Liver (tissue), 9 donors: ENCODE results near the gene STING1. TPM values are rescaled to one million over a fixed set of nuclear protein-coding genes. Genes with fewer than 3 reads are reported as not detected.

Experiments
- DNase-seq: peaks from one replicate; pipeline ENCODE4 v3.0.0-alpha.2; 2017; ENCODE audit warnings: low spot score
- H3K27ac ChIP-seq, 2 donors: one replicate each; pipeline ENCODE4 v1.7.0; 2013; ENCODE audit warnings: inconsistent platforms in 2 of 2, low read length in 2 of 2, control low read depth in 1 of 2, low read depth in 1 of 2, mild to moderate bottlenecking in 1 of 2
- H3K27me3 ChIP-seq, 4 donors: one replicate each; pipeline versions ENCODE4 v1.6.1 to v1.7.0; 2013; ENCODE audit warnings: low read length in 3 of 4, inconsistent platforms in 1 of 4, mild to moderate bottlenecking in 1 of 4, moderate library complexity in 1 of 4; ENCODE audit not compliant: control insufficient read depth in 4 of 4, insufficient read depth in 4 of 4
- H3K36me3 ChIP-seq, 4 donors: one replicate each; pipeline versions ENCODE4 v1.6.1 to v1.7.0; 2013; ENCODE audit warnings: low read length in 3 of 4, mild to moderate bottlenecking in 3 of 4, low read depth in 1 of 4, moderate library complexity in 1 of 4; ENCODE audit not compliant: control insufficient read depth in 4 of 4, insufficient read depth in 3 of 4
- H3K4me1 ChIP-seq, 4 donors: one replicate each; pipeline versions ENCODE4 v1.6.1 to v1.7.0; 2013; ENCODE audit warnings: low read length in 3 of 4, mild to moderate bottlenecking in 3 of 4, moderate library complexity in 1 of 4; ENCODE audit not compliant: control insufficient read depth in 4 of 4, insufficient read depth in 4 of 4
- H3K4me3 ChIP-seq, 3 donors: one replicate each; pipeline versions ENCODE4 v1.6.1 to v1.7.0; 2013; ENCODE audit warnings: low read length in 3 of 3, control low read depth in 1 of 3, low read depth in 1 of 3, mild to moderate bottlenecking in 1 of 3
- H3K9ac ChIP-seq, 2 donors: one replicate each; pipeline ENCODE4 v1.7.0; 2013; ENCODE audit warnings: low read length in 2 of 2, mild to moderate bottlenecking in 2 of 2, moderate library complexity in 2 of 2, control low read depth in 1 of 2, low read depth in 1 of 2
- H3K9me3 ChIP-seq, 4 donors: one replicate each; pipeline versions ENCODE4 v1.6.1 to v1.7.0; 2013; ENCODE audit warnings: low read length in 3 of 4; ENCODE audit not compliant: control insufficient read depth in 4 of 4
- ATF3 ChIP-seq: IDR thresholded peaks from 2 replicates; pipeline ENCODE4 v1.6.1; 2016; ENCODE audit warnings: antibody characterized with exemption
- CTCF ChIP-seq: fragments of 150-350 bp; IDR thresholded peaks from 2 replicates; pipeline ENCODE4 v1.5.1; 2017; ENCODE audit warnings: improper control_type of control experiment, low read depth, low read length; ENCODE audit not compliant: missing input control
- EGR1 ChIP-seq, 2 donors: IDR thresholded peaks; 2 replicates each; pipeline ENCODE4 v1.6.1; 2016 to 2018; ENCODE audit warnings: antibody characterized with exemption in 2 of 2, low read depth in 2 of 2
- FOXA1 ChIP-seq: IDR thresholded peaks from 2 replicates; pipeline ENCODE4 v1.6.1; 2016; ENCODE audit warnings: antibody characterized with exemption
- FOXA2 ChIP-seq: IDR thresholded peaks from 2 replicates; pipeline ENCODE4 v1.6.1; 2016; ENCODE audit warnings: antibody characterized with exemption
- HNF4A ChIP-seq, 2 donors: conservative IDR thresholded peaks; 2 replicates each; pipeline ENCODE4 v1.6.1; 2016; ENCODE audit warnings: antibody characterized with exemption in 2 of 2, mild to moderate bottlenecking in 2 of 2
- HNF4G ChIP-seq: IDR thresholded peaks from 2 replicates; pipeline ENCODE4 v1.6.1; 2016; ENCODE audit warnings: antibody characterized with exemption
- JUND ChIP-seq, 2 donors: IDR thresholded peaks; 2 replicates each; pipeline ENCODE4 v1.6.1; 2016; ENCODE audit warnings: antibody characterized with exemption in 2 of 2
- MAX ChIP-seq: IDR thresholded peaks from 2 replicates; pipeline ENCODE4 v1.6.1; 2016; ENCODE audit warnings: antibody characterized with exemption
- NR2F2 ChIP-seq: IDR thresholded peaks from 2 replicates; pipeline ENCODE4 v1.6.1; 2016; ENCODE audit warnings: antibody characterized with exemption
- RAD21 ChIP-seq, 2 donors: IDR thresholded peaks; 2 replicates each; pipeline ENCODE4 v1.6.1; 2016; ENCODE audit warnings: antibody characterized with exemption in 2 of 2, mild to moderate bottlenecking in 2 of 2
- REST ChIP-seq: IDR thresholded peaks from 2 replicates; pipeline ENCODE4 v1.6.1; 2016; ENCODE audit warnings: antibody characterized with exemption, mild to moderate bottlenecking
- RXRA ChIP-seq, 2 donors: IDR thresholded peaks; 2 replicates each; pipeline ENCODE4 v1.6.1; 2017 to 2018; ENCODE audit warnings: antibody characterized with exemption in 2 of 2, mild to moderate bottlenecking in 1 of 2
- SP1 ChIP-seq: IDR thresholded peaks from 2 replicates; pipeline ENCODE4 v1.6.1; 2018; ENCODE audit warnings: antibody characterized with exemption, mild to moderate bottlenecking
- TAF1 ChIP-seq: conservative IDR thresholded peaks from 2 replicates; pipeline ENCODE4 v1.6.1; 2016; ENCODE audit warnings: antibody characterized with exemption, mild to moderate bottlenecking
- YY1 ChIP-seq: IDR thresholded peaks from 2 replicates; pipeline ENCODE4 v1.6.1; 2016; ENCODE audit warnings: antibody characterized with exemption, mild to moderate bottlenecking
- ZBTB33 ChIP-seq: IDR thresholded peaks from 2 replicates; pipeline ENCODE4 v1.6.1; 2016; ENCODE audit warnings: antibody characterized with exemption
- WGBS: extraction: QIAGEN DNeasy Blood & Tissue Kit; methylation state at CpG from one replicate; pipeline ENCODE4 v1.1.7; 2013; 5-methylcytosine and 5-hydroxymethylcytosine counted together
- polyA plus RNA-seq, 2 donors: library from polyadenylated mRNA; stranded (reverse) in 1 of 2; unstranded in 1 of 2; fragments of 200-250 nt in 1 of 2; fragments of >200 nt in 1 of 2; fragmentation: Nextera tagmentation in 1 of 2; extraction: Ambion mirVana in 1 of 2; gene quantifications; one replicate each; pipeline versions ENCODE4 v1.2.1 to v1.2.3, GENCODE V29; 2013 to 2015
- total RNA-seq, 2 donors: library from RNA; depleted of rRNA; stranded (reverse); fragments of >200 nt; gene quantifications; one replicate each; pipeline ENCODE4 v1.2.3, GENCODE V29; 2014
- donor health status: healthy.
- donor health status: healthy.
- donor health status: healthy.
- donor health status: healthy.
- donor health status: healthy.

The STING1 gene
- total and polyA plus RNA-seq, 4 donors, result 6.3 to 13.6 (median 10.3) TPM

GRCh38 chr5:139524940-139525585 lies 42.5 kb upstream of the STING1 start (continued):
- TF ChIP-seq HNF4A (conservative IDR thresholded peaks at IDR 0.05), result no peak
- no peak for TF ChIP-seq ZBTB33
- TF ChIP-seq NR2F2, result no peak
- no peak for TF ChIP-seq TAF1
- no peak for TF ChIP-seq YY1
- TF ChIP-seq RAD21 (IDR thresholded peaks at IDR 0.05), result no peak
- TF ChIP-seq JUND (IDR thresholded peaks at IDR 0.05), result no peak
- no peak for TF ChIP-seq RXRA (IDR thresholded peaks at IDR 0.05)
- no peak for TF ChIP-seq FOXA2

- H3K4me3 ChIP-seq, result no peak overlapping the region
- no peak for DNase-seq
- no peaks in the 10 kb centered on the region for H3K9me3 ChIP-seq
- H3K9ac ChIP-seq, result no peak overlapping the region
- WGBS, result 89% methylated on average over 4 of the region's 4 CpGs
- H3K27me3 ChIP-seq, result no peaks in the 10 kb centered on the region
- no peaks in the 10 kb centered on the region for H3K4me1 ChIP-seq
- no peak overlapping the region for H3K27ac ChIP-seq
- TF ChIP-seq CTCF (no peak), REST (no peak), RXRA (IDR thresholded peaks at IDR 0.05) (no peak), FOXA1 (no peak), HNF4G (no peak), NR2F2 (no peak), JUND (IDR thresholded peaks at IDR 0.05) (no peak), ATF3 (no peak), MAX (no peak), FOXA2 (no peak), RAD21 (IDR thresholded peaks at IDR 0.05) (no peak), HNF4A (conservative IDR thresholded peaks at IDR 0.05) (no peak), SP1 (no peak), EGR1 (IDR thresholded peaks at IDR 0.05; ENCODE audit: low read depth in 2 of 2) (no peak), YY1 (no peak), TAF1 (no peak)
- H3K36me3 ChIP-seq, result no peaks in the 10 kb centered on the region
Measured at GRCh38 chr5:139524446-139524845, 41.9 kb upstream of the STING1 start.
